Endodermal cell (in vitro differentiated cells): ENCODE data around the gene TAOK1. TPM values are rescaled to one million over a fixed set of nuclear protein-coding genes. Genes with fewer than 3 reads are reported as not detected.

Source experiments
- DNase-seq: peaks from one replicate; pipeline ENCODE4 v3.0.0-alpha.2; 2017
- H3K27ac ChIP-seq: 2 replicates; pipeline ENCODE4 v1.5.1; 2013; ENCODE audit warnings: mild to moderate bottlenecking, low read depth, low read length, moderate library complexity
- H3K27me3 ChIP-seq: 2 replicates; pipeline ENCODE4 v1.6.1; 2013; ENCODE audit warnings: mild to moderate bottlenecking, low read length, moderate library complexity; ENCODE audit not compliant: insufficient read depth, control insufficient read depth, poor library complexity, severe bottlenecking
- H3K36me3 ChIP-seq: 2 replicates; pipeline ENCODE4 v1.7.0; 2013; ENCODE audit warnings: mild to moderate bottlenecking, low read length, moderate library complexity; ENCODE audit not compliant: control insufficient read depth, insufficient read depth
- H3K4me1 ChIP-seq: one replicate; pipeline ENCODE4 v1.7.0; 2013; ENCODE audit warnings: low read length; ENCODE audit not compliant: control insufficient read depth, insufficient read depth
- H3K4me3 ChIP-seq: 2 replicates; pipeline ENCODE4 v1.5.1; 2013; ENCODE audit warnings: mild to moderate bottlenecking, low read length, moderate library complexity
- H3K9ac ChIP-seq: 2 replicates; pipeline ENCODE4 v1.6.1; 2013; ENCODE audit warnings: mild to moderate bottlenecking, low read length, moderate library complexity; ENCODE audit not compliant: poor library complexity, severe bottlenecking; ENCODE audit errors: extremely low read depth
- H3K9me3 ChIP-seq: 2 replicates; pipeline ENCODE4 v1.6.1; 2013; ENCODE audit warnings: mild to moderate bottlenecking, low read length, moderate library complexity; ENCODE audit not compliant: control insufficient read depth
- H3K27ac Mint-ChIP-seq: 2 replicates; pipeline ENCODE4 v1.8.0; 2020; ENCODE audit warnings: mixed read lengths
- H3K27me3 Mint-ChIP-seq: 2 replicates; pipeline ENCODE4 v1.8.0; 2021; ENCODE audit warnings: mild to moderate bottlenecking, mixed read lengths; ENCODE audit not compliant: insufficient read depth
- H3K36me3 Mint-ChIP-seq: 2 replicates; pipeline ENCODE4 v1.8.0; 2020; ENCODE audit warnings: low read depth, mixed read lengths
- H3K4me1 Mint-ChIP-seq: 2 replicates; pipeline ENCODE4 v1.8.0; 2020; ENCODE audit warnings: mixed read lengths
- H3K4me3 Mint-ChIP-seq: 2 replicates; pipeline ENCODE4 v1.8.0; 2020; ENCODE audit warnings: mild to moderate bottlenecking, moderate library complexity, mixed read lengths
- H3K9me3 Mint-ChIP-seq: 2 replicates; pipeline ENCODE4 v1.8.0; 2020; ENCODE audit warnings: mild to moderate bottlenecking, mixed read lengths
- WGBS, 2 experiments: methylation state at CpG; one replicate each; pipeline versions ENCODE4 v1.1.5 to v1.1.7; 2013; ENCODE audit warnings: missing lambda C conversion rate in 2 of 2, mixed read lengths in 1 of 2; ENCODE audit not compliant: insufficient coverage in 1 of 2, insufficient read length in 1 of 2; 5-methylcytosine and 5-hydroxymethylcytosine counted together
- total RNA-seq, 2 donors: library from RNA; stranded (reverse); fragmentation: NEBNext Ultra II Directional in 1 of 2; extraction: Animal tissue kit (Norgen Biotek cat#: 25700) in 1 of 2; gene quantifications; 2 replicates in 1 of 2; 3 replicates in 1 of 2; pipeline ENCODE4 v1.2.1, GENCODE V29; 2021
- TF ChIP-seq, protein P1 (sequence below): fragments of 200-600 bp; sonication (generic); conservative IDR thresholded peaks from 2 replicates; pipeline ENCODE4 v1.5.0; 2021; ENCODE audit warnings: antibody characterized with exemption, mild to moderate bottlenecking

The TAOK1 gene
- total RNA-seq, 2 donors from 2014 or later, result 95.9 to 102 TPM

DNA sequence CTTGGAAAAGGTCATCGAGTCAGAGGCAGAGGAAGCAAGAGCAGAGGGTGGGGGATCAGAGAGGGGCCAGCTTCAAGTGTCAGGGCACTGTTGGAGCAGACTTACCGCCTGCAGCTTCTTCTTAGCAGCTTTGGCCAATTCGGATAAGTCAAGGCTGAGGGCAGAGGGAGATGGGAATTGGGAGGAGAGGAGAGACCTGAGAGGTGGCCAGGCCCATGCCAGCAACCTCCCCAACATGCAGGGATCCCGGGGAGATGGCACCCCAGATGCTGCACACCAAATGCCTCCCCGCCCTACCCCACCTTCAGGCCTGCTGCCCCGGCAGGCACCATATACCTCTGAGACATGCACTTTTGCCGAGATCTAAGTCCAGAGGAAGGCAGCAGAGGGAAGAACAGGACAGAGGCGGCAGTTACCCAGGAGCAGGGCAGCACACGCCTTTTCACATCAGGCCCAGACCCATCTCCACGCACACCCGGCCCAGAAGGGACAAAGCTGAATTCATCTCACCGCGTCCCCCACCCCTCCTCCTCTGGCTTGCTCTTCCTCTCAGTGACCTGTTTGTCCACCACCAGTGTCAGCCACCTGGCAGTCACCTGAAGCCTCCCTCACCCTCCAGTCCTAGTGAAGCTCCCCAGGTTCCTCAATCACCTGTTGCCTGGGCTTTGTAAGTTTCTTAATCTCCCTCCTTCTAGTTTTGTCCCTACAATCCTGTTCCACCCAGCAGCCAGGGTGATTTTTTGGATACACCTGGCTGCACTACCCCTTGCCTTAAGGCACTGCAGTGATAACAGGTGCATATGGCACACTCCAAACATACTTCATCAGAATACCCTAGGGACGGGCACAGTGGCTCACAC is 188.7 kb downstream of the TAOK1 start:
- TF ChIP-seq, protein P1, sequence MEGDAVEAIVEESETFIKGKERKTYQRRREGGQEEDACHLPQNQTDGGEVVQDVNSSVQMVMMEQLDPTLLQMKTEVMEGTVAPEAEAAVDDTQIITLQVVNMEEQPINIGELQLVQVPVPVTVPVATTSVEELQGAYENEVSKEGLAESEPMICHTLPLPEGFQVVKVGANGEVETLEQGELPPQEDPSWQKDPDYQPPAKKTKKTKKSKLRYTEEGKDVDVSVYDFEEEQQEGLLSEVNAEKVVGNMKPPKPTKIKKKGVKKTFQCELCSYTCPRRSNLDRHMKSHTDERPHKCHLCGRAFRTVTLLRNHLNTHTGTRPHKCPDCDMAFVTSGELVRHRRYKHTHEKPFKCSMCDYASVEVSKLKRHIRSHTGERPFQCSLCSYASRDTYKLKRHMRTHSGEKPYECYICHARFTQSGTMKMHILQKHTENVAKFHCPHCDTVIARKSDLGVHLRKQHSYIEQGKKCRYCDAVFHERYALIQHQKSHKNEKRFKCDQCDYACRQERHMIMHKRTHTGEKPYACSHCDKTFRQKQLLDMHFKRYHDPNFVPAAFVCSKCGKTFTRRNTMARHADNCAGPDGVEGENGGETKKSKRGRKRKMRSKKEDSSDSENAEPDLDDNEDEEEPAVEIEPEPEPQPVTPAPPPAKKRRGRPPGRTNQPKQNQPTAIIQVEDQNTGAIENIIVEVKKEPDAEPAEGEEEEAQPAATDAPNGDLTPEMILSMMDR, result no peak
- no peaks in the 10 kb centered on the region for H3K27me3 ChIP-seq
- H3K36me3 Mint-ChIP-seq, result peaks cover 39% of the 10 kb centered on the region
- WGBS, 2 experiments, result 91% methylated on average over 6 to 14 of the region's 14 CpGs
- no peaks in the 10 kb centered on the region for H3K4me1 ChIP-seq
- no peak overlapping the region for H3K27ac Mint-ChIP-seq
- no peak overlapping the region for H3K4me3 ChIP-seq
- no peak overlapping the region for H3K9ac ChIP-seq
- no peaks in the 10 kb centered on the region for H3K9me3 Mint-ChIP-seq
- H3K4me1 Mint-ChIP-seq, result peaks cover 1% of the 10 kb centered on the region
- H3K36me3 ChIP-seq, result peaks cover 41% of the 10 kb centered on the region
- peak; percentile 32 for DNase-seq
- no peaks in the 10 kb centered on the region for H3K27me3 Mint-ChIP-seq
- no peaks in the 10 kb centered on the region for H3K9me3 ChIP-seq
- H3K4me3 Mint-ChIP-seq, result no peak overlapping the region
- no peak overlapping the region for H3K27ac ChIP-seq

DNA sequence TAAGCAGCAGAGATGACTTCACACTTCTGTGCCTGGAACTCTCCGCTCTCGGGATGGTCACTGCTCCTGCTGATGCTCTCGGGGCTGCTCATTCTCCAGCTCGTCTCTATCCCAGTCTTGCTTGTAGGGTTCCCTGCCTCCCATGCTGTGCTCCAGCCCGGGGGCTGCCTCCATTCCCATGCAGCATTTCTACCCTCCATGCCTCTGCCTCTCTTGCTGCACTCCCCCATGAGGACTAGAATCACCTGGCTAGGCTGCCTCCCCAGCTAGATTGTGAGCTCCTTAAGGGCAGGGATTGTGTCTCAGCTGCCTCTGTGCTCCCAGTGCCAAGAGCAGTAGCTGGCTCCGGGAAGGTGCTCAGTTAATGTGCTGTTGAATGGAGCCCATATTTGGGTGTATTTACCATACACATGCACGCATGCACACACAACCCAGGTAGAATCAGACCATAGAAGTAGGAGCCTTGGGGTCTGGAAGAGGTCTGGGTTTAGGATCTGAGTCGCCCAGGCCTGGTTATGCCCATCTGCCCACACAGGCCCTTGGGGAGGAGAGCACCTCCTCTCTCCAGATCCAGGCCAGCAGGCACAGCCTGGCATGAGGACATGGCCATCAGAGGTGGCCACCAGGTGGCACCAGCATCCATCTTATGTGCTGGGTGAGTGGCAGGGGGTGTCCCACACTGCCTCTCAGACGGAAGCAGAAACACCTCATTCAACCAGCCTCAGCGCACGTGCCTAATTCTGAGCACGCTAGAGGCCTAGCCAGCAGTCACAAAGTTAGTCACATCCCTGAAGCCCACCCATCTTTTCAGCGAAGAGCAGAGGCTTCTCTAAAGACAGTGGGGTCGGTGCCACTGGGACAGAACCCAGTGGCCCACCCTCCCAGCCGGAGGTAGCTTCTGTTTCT is 190.0 kb downstream of the TAOK1 start:
- peaks cover 9% of the 10 kb centered on the region for H3K4me1 Mint-ChIP-seq
- H3K36me3 Mint-ChIP-seq, result peaks cover 35% of the 10 kb centered on the region
- H3K27ac Mint-ChIP-seq, result no peak overlapping the region

More for the DNA sequence above, 190.0 kb downstream of the TAOK1 start:
- peak; percentile 97 for DNase-seq
- TF ChIP-seq, protein P1, result peak; percentile 88
- WGBS, 2 experiments, result 76 to 78% methylated on average over 14 to 15 of the region's 15 CpGs
- Histone ChIP-seq H3K9ac (no peak overlapping the region), H3K27me3 (no peaks in the 10 kb centered on the region), H3K9me3 (no peaks in the 10 kb centered on the region), H3K36me3 (peaks cover 30% of the 10 kb centered on the region), H3K4me1 (peaks cover 8% of the 10 kb centered on the region), H3K27ac (no peak overlapping the region), H3K4me3 (no peak overlapping the region)
- Mint-ChIP-seq H3K9me3 (no peaks in the 10 kb centered on the region), H3K27me3 (no peaks in the 10 kb centered on the region), H3K4me3 (no peak overlapping the region)
